Fibroblast of villous mesenchyme (primary cell): ENCODE results near the gene OSTN. TPM values are rescaled to one million over a fixed set of nuclear protein-coding genes. Genes with fewer than 3 reads are reported as not detected.

Experiments used
- DNase-seq: peaks from one replicate; pipeline ENCODE4 v3.0.0-alpha.2; 2010; ENCODE audit warnings: low read depth
- H3K4me3 ChIP-seq: 2 replicates; pipeline ENCODE4 v1.5.1; 2011; ENCODE audit warnings: low read depth, mild to moderate bottlenecking, low read length
- total RNA-seq: library from RNA; depleted of rRNA; stranded (reverse); fragments of >200 nt; gene quantifications from 2 replicates; pipeline ENCODE4 v1.2.3, GENCODE V29; 2012
- TF ChIP-seq, protein P1 (sequence below): IDR thresholded peaks from 2 replicates; pipeline ENCODE4 v1.5.1; 2012; ENCODE audit warnings: low read depth, mild to moderate bottlenecking, low read length; ENCODE audit not compliant: insufficient read depth

OSTN gene
- total RNA-seq, 1 donor: not detected

DNA sequence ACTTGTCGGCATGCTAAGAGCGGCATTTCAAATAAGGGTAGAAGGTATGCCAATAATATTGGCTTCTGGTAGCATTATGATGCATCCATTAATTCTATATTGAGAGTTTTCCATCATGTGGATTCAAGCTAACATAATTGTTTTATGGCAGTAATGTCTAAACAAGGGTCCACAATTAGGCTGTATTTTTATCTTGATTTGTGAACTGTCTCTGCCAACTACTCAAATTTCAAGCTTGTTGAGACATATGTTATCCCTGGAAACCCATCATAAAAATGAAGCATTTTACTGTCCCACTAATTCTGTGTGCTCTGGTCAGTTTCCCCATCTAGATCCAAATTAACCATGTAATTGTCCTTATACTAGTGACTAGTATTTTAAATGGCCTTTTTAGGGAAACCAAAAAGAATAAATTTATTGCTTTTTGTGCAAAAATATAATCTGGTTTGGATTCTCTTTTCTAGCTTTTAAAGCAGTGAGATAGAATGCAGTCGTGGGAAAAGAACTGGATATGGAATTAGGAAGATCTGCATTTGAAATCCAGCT is 1.2 kb upstream of the OSTN start:
- TF ChIP-seq, protein P1, sequence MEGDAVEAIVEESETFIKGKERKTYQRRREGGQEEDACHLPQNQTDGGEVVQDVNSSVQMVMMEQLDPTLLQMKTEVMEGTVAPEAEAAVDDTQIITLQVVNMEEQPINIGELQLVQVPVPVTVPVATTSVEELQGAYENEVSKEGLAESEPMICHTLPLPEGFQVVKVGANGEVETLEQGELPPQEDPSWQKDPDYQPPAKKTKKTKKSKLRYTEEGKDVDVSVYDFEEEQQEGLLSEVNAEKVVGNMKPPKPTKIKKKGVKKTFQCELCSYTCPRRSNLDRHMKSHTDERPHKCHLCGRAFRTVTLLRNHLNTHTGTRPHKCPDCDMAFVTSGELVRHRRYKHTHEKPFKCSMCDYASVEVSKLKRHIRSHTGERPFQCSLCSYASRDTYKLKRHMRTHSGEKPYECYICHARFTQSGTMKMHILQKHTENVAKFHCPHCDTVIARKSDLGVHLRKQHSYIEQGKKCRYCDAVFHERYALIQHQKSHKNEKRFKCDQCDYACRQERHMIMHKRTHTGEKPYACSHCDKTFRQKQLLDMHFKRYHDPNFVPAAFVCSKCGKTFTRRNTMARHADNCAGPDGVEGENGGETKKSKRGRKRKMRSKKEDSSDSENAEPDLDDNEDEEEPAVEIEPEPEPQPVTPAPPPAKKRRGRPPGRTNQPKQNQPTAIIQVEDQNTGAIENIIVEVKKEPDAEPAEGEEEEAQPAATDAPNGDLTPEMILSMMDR: no peak
- no peak overlapping the region for H3K4me3 ChIP-seq
- DNase-seq: no peak

DNA sequence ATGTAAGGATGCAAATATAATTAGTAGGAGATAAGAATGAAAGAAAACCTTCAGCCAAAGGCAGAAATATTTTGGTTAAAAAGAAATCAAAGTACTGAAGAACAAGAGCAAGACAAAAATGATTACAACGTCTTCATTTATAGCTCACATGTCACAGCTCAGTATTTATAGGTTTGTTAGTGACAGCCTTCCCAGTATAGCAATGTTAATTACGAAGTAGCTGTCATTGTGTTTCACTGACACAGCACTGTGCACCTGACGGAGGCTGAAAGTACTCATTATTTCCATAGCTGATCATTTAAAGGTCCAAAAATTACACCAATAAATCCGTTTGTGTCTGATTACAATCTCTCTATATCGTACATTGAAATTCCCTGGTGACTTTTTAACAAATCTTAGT is 561 bp upstream of the OSTN start:
- no peak for DNase-seq
- no peak overlapping the region for H3K4me3 ChIP-seq
- TF ChIP-seq, protein P1: no peak

DNA sequence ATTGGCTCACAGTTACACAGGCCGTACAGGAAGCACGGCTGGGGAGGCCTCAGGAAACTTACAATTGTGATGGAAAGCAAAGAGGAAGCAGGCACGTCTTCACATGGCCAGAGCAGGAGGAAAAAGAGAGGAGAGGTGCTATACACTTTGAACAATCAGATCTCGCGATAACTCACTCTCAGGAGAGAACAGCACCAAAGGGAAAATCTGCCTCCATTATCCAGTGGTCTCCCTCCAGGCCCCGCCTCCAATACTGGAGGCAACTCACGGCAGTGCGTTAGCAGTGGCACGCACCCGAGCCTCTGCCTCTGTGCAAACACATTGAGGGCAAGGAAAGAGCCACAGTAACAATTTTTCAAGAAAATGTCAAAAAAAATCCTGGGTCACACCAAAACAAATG is 11.0 kb downstream of the OSTN start:
- no peak overlapping the region for H3K4me3 ChIP-seq
- no peak for DNase-seq
- TF ChIP-seq, protein P1: no peak

DNA sequence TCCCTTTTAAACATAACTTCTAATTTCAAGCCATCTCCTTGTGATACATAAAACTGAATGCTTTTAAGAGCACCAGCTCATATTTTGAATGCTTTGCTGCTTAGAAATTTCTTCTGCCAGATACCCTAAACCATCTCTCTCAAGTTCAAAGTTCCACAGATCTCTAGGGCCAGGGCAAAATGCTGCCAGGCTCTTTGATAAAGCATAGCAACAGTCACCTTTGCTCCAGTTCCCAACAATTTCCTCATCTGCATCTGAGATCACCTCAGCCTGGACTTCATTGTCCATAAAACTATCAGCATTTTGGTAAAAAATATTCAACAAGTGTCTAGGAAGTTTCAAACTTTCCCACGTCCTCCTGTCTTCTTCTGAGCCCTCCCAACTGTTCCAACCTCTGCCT is 17.5 kb downstream of the OSTN start:
- TF ChIP-seq, protein P1: no peak
- H3K4me3 ChIP-seq: no peak overlapping the region
- DNase-seq: peak; percentile 19

DNA sequence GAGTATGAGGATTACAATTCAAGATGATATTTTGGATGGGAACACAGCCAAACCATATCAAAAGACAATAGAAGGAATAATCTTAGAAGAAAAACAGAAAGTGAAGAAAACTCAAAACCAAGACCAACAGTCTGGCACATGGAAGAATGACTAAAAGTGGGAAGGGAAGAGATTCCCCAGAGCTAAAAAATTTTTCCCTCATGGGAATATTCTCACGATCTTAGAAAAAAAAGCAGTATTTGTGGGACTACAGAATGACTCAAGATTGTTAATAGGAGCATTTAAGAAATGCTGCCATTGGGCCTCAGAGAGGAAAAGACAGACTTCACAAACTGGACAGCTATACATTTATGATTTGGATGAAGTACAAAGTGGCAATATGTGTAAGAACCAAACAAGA is 18.3 kb downstream of the OSTN start:
- TF ChIP-seq, protein P1: no peak
- no peak for DNase-seq
- no peak overlapping the region for H3K4me3 ChIP-seq

DNA sequence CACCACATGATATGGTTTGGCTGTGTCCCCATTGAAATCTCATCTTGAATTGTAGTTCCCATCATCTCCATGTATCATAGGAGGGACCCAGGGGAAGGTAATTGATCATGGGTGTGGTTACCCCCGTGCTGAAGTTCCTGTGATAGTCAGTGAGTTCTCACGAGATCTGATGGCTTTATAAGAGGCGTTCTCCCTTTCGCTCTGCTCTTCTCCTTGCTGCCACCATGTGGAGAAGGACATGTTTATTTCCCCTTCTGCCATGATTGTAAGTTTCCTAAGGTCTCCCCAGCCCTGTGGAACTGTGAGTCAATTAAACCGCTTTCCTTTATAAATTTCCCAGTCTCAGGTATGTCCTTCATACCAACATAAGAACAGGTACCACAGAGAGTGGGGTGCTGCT is 21.9 kb downstream of the OSTN start:
- TF ChIP-seq, protein P1: no peak

DNA sequence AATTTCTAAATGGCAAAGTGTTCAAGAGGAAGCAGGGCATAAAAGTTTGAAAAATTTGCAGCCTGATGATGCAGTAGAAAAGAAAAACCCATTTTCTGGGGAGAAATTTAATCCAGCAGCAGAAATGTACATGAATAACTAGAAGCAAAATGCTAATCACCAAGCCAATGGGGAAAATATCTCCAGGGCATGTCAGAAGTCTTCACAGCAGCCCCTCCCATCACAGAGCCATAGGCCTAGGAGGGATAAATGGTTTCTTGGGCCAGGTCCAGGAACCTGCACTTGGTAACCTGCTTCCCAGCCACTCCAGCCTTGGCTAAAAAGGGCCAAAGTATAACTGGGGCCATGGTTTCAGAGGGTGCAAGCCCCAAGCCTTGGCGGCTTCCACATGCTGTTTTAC is 22.6 kb downstream of the OSTN start:
- TF ChIP-seq, protein P1: no peak
- DNase-seq: no peak

More for the DNA sequence above, 21.9 kb downstream of the OSTN start:
- no peak overlapping the region for H3K4me3 ChIP-seq
- DNase-seq: no peak

More for the DNA sequence above, 22.6 kb downstream of the OSTN start:
- H3K4me3 ChIP-seq: no peak overlapping the region
